NCI-H1417 treated with DMSO at 0.1 percent for 48 hours (cell line): ENCODE data around the gene GCLC.
"Not testable (repeated sequence)": the region's sequence is repeated elsewhere in the genome, so short reads cannot be mapped to it uniquely, and the experiment has no call there.

ENCODE experiments used
- DNase-seq: peaks from one replicate; lab custom pipeline; 2025; lab: John Stamatoyannopoulos, UW

The GCLC gene

GRCh38 chr6:53556986-53557715 is 12.2 kb upstream of the GCLC start:
- DNase-seq, result no peak

- DNase-seq, result not testable (repeated sequence)
Measured at GRCh38 chr6:53553600-53553999, 8.7 kb upstream of the GCLC start.

GRCh38 chr6:53551681-53552080 is 6.8 kb upstream of the GCLC start:
- not testable (repeated sequence) for DNase-seq

- DNase-seq, result peak; percentile 42
Measured at GRCh38 chr6:53547811-53548496, 3.1 kb upstream of the GCLC start.

GRCh38 chr6:53547166-53547810 is 2.4 kb upstream of the GCLC start:
- no peak for DNase-seq

GRCh38 chr6:53546281-53546680 is 1.4 kb upstream of the GCLC start:
- DNase-seq, result no peak

GRCh38 chr6:53544217-53544469 is 758 bp downstream of the GCLC start:
- no peak for DNase-seq

- DNase-seq, result no peak
Measured at GRCh38 chr6:53543359-53544216, 1.3 kb downstream of the GCLC start.

GRCh38 chr6:53541900-53542299 is 3.0 kb downstream of the GCLC start:
- DNase-seq, result no peak

- no peak for DNase-seq
Measured at GRCh38 chr6:53540129-53540692, 4.7 kb downstream of the GCLC start.

- no peak for DNase-seq
Measured at GRCh38 chr6:53539561-53539960, 5.3 kb downstream of the GCLC start.

- DNase-seq, result no peak
Measured at GRCh38 chr6:53536561-53536960, 8.3 kb downstream of the GCLC start.

GRCh38 chr6:53532942-53533341 is 12.0 kb downstream of the GCLC start:
- no peak for DNase-seq

- DNase-seq, result no peak
Measured at GRCh38 chr6:53532061-53532797, 12.7 kb downstream of the GCLC start.

- no peak for DNase-seq
Measured at GRCh38 chr6:53530780-53531386, 14.0 kb downstream of the GCLC start.

- DNase-seq, result no peak
Measured at GRCh38 chr6:53530346-53530745, 14.6 kb downstream of the GCLC start.

- DNase-seq, result no peak
Measured at GRCh38 chr6:53529324-53530036, 15.4 kb downstream of the GCLC start.

GRCh38 chr6:53528107-53528506 is 16.8 kb downstream of the GCLC start:
- no peak for DNase-seq

GRCh38 chr6:53527249-53527765 is 17.6 kb downstream of the GCLC start:
- DNase-seq, result no peak

GRCh38 chr6:53526000-53526399 is 18.9 kb downstream of the GCLC start:
- no peak for DNase-seq
